CD4-positive, alpha-beta T cell treated with Interleukin-6 for 4 hours (primary cell): ENCODE data around the gene CDC42BPG.

ENCODE experiments used
- DNase-seq: peaks from one replicate; pipeline ENCODE4 v3.0.0-alpha.2; 2020; ENCODE audit warnings: mixed read lengths

CDC42BPG gene, protein sequence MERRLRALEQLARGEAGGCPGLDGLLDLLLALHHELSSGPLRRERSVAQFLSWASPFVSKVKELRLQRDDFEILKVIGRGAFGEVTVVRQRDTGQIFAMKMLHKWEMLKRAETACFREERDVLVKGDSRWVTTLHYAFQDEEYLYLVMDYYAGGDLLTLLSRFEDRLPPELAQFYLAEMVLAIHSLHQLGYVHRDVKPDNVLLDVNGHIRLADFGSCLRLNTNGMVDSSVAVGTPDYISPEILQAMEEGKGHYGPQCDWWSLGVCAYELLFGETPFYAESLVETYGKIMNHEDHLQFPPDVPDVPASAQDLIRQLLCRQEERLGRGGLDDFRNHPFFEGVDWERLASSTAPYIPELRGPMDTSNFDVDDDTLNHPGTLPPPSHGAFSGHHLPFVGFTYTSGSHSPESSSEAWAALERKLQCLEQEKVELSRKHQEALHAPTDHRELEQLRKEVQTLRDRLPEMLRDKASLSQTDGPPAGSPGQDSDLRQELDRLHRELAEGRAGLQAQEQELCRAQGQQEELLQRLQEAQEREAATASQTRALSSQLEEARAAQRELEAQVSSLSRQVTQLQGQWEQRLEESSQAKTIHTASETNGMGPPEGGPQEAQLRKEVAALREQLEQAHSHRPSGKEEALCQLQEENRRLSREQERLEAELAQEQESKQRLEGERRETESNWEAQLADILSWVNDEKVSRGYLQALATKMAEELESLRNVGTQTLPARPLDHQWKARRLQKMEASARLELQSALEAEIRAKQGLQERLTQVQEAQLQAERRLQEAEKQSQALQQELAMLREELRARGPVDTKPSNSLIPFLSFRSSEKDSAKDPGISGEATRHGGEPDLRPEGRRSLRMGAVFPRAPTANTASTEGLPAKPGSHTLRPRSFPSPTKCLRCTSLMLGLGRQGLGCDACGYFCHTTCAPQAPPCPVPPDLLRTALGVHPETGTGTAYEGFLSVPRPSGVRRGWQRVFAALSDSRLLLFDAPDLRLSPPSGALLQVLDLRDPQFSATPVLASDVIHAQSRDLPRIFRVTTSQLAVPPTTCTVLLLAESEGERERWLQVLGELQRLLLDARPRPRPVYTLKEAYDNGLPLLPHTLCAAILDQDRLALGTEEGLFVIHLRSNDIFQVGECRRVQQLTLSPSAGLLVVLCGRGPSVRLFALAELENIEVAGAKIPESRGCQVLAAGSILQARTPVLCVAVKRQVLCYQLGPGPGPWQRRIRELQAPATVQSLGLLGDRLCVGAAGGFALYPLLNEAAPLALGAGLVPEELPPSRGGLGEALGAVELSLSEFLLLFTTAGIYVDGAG (N-terminal part only)

DNA sequence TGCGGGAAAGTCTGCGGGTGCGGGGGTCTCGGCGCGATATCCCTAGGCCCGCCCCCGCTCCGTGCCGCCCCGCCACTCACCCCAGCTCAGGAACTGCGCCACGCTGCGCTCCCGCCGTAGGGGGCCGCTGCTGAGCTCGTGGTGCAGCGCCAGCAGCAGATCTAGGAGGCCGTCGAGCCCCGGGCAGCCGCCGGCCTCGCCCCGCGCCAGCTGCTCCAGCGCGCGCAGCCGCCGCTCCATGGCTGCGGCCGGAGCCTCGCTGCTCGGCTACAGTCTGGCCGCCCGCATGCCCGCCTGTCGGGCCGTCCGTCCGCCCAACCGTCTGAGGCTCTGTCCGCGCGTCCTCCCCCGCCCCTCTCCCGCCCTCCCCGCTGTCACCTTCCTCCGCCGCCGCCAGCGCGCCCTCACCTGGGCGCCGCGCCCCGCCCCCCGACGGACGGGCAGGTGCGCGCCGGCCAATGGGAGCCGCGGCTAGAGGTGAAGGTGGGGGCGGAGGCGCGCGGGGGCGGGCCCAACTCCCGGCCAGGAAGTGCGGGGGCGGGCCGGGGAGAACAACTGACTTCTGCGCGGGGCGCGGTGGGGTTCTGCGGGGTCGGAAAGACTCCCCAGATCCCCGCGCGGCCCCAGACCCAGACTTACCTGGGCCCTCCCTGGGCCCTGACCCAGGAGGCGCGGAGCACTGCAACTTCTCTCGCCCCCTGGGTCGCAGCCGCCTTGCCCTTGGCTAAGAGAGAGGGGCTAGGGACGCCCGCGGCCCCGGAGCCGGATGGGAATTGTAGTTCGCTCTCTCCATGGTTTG is at the start of gene CDC42BPG:
Gene CDC42BPG, minus strand, starts transcription at position 324 of the 799 bp plus-strand sequence. Its CDS starts 84 bp downstream, at position 240.
- peak; percentile 88 for DNase-seq

DNA sequence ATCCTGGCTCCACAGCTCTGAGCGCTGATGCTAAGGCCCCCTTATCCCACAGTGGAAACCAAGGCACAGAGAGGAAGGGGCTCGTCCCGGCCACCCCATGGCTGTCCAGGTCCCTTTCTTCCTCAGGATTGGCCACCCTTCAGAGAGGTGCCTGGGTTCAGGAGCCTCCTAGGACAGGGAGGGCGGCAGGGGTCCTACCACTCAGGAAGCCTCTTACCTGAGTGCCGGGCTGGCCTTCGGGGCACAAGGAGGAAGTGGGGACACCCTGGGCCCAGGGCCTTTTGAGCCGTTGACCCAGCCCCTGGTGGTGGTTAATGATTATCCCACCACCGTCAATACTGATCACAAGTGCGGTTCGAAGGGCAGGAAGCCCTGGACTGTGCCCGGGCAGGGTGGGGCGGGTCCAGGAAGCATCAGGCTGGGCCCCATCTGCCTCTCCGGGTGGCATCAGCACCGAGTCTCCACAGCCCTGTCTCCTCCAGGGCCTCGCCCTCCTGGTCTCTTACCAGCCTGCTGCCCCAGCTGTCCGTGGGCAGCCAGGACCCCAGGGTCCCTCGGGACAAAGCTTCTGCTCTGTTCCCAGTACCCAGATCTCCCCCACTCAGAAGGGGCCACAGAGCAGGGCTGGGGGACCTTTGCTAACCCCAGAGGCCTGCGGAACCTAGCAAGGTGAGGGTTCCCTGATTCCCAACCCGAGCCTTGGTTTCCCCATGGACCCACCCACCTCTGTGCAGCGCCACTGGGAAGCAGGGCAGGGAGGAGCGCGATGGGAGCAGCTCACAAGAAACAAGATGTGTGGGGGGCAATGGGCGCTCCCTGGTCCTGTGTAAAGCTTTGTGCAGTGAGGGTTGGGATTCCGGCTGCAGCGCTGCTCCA is 49.0 kb upstream of the CDC42BPG start:
- no peak for DNase-seq

DNA sequence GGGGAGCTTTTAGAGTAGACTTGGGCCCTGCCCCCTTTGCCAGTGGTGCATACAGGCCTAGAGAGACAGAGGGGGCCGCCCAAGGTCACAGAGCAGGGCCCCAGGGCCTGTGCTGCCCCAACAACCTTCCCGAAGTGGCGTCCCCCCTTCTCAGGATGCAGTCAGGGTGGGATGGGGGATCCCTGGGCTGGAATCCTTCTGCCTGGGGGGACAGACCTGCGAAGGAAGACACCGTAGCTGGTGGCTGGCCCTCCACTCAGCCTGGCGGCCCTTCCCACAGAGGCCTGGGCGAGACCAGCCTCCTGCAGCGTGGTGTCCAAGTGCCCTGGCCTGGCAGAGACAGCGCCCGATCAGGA is 48.4 kb upstream of the CDC42BPG start:
- no peak for DNase-seq

DNA sequence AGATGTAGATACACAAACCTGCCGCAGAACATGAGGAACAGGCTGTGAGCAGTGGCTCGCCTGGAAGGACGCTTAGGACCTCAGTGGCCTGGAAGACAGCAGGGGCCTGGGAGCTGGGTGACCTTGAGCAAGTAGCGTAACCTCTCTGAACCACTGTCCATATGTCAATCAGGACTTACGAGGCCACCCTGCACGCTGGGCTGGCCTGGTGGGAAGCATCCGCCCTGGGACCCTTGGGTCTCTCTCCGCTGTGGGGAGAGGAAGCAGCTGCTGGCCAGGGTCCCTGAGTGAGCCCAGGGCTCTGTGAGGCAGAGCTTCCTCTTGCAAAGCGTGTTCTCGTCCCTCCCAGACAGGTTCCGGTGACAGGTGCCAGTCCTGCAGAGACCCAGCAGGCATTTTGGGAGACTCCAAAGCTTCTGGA is 48.0 kb upstream of the CDC42BPG start:
- no peak for DNase-seq

DNA sequence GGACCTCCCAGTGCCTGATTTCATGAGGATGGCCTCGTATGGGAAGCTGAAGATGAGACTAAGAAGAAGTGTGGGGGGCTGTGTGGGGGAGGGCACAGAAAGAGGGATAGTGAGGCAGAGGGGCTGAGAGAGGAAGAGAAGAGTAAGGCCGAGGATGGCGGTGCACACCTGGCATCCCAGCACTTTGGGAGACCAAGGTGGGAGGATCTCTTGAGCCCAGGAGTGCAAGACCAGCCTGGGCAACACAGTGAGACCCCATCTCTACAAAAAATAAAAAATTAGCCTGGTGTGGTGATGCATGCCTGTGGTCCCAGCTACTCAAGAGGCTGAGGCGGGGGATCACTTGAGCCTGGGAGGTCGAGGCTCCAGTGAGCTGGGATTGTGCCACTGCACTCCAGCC is 47.4 kb upstream of the CDC42BPG start:
- DNase-seq: no peak

DNA sequence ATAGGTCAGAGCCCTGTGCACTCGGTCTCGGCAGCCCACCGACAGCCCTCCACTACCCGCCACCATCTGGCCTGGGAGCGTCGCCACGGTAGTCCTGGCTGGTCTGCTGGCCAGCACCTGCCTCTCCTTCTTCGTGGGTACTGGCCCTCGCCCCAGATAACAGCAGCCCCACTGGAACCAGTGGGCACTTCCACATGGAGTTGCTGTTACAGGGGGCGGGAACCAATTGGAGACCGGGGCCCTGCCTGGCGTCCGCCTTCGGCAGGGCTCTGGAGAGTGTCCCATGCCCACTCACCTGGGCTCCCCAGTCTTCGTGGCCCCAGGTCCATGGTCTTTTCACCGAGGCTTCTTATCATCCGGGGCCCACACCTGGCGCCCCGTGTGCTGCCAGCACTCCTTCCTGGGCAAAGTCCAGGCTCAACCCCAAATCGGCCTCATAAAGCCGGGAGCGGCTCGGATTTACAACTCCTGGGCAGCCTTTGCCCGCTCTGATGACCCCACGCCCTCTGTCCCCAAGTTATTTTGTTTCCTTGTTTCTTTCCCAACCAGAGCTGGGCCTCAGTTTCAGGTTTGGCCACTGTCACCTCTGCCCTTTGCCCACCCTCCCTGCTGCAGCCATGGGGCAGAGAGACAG is 46.9 kb upstream of the CDC42BPG start:
- DNase-seq: no peak

DNA sequence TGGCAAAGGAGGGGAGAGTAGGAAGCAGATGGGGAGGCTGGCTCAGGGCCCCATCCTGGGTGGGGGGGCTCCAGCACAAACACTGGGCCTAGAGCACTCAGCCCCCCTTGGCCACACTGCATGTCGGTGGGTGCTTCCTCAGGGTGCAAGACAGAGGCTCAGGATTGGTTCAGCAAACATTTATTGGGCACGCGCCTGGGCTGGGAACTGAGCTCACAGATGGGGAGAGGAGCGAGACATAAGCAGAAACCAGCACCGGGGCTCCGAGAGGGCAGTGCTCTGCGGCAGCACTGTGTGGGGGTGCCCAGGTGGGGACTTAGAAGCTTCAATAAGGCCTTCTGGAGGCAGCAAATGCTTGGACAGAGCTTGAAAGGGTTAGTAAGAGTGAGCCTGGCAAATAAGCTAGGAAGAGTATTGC is 46.1 kb upstream of the CDC42BPG start:
- no peak for DNase-seq

DNA sequence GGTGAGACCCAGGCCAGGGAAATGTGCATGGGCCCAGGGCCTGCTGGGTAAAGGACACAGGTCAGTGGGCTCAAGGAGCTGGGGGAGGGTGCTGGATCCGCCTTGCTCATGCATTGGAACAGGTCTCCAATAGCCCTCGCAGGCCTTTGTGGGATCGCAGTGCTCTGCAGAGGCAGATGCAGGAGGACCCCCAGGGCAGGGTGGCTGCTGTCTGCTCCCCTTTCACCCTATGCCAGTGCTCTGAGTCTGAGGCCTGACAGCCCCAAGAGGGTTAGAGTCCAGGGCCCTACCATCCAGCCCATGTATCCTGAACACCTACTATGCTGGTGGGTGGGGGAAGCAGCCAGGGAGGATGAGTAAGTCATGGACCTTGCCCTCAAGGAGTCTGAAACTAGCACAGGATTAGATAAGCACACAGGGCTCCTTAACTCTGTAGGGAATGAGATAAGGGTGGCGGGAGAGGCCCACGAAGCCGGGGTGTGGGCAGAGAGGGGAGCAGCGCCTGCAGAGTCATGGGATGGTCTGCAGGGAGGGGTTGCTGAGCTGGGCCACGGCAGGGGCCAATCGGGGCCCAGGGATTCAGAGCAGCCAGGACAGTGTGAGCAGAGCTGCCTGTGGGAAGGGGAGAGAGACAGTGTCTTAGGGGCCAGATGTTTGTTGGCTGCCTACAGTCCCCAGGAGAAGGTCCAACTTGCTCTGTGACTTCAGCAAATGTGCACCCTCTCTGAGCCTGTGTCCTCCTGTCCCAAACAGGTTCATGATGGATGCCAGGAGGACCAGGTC is 44.5 kb upstream of the CDC42BPG start:
- no peak for DNase-seq

DNA sequence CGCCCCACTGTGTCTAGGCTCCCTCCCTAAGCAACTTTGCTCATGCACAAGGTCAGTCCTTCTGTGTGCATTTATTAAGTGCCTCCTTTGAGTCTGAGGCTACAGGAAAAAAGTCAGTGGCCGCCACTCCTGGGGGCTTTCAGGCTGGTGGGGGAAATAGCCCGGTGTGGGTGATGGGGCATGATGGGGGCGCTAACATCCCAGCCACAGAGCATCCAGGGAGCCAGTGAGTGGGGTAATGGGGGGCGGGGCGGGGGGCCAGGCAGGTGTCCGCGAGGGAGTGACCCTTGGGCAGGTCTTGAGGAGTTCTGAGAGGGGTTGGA is 43.9 kb upstream of the CDC42BPG start:
- DNase-seq: no peak

DNA sequence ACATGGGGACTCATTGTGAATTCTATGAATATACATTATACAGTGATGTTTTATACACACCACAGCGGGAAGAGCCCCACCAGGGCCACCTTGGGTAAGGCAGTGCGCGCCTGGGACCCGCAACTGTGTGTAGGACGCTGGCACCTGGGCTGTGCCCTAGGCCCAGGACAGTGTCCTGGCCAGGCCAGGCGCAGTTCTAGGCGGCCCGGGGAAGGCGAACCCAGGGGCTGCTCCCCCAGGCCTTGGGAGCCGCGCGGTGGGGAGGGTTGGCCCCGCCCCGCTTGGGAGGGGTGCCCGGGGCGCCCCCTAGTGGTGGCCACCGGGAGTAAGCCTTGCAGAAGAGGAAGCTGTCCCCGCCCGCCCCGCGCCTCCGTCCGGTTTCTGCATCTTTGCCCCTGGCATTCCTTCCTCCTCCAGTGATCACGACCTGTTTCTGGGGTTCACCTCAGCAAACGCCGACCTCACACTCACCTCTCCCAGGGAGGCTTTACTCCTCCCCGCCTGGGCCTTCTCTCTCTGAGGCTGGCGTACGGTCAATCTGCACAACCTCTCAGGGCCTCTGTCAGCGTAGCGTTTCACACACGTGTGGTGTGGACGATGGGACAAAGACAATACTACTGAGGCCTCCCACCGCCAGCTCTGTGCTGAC is 43.4 kb upstream of the CDC42BPG start:
- DNase-seq: peak; percentile 88

DNA sequence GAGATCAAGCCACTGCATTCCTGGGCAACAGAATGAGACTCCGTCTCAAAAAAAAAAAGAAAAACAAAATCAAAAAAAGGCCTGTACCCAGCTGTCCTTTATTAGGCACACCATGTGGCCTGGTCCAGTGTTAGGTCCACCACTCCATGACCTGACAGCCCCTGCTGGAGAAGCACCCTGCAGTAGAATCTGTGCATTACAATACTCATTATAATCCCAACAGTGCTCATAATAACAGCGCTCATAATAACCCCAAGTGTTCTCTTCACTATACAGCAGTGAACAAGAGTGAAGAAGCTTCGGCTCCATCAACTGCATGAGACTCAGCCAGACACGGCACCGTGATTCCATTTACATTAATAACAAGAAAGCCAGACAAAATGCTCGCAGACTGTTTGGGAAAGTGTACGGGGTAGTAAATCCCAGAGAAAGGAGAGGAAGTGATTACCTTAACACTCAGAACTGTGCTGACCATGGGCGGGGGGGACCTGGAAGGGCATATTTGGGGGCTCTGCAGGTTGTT is 42.8 kb upstream of the CDC42BPG start:
- DNase-seq: no peak

DNA sequence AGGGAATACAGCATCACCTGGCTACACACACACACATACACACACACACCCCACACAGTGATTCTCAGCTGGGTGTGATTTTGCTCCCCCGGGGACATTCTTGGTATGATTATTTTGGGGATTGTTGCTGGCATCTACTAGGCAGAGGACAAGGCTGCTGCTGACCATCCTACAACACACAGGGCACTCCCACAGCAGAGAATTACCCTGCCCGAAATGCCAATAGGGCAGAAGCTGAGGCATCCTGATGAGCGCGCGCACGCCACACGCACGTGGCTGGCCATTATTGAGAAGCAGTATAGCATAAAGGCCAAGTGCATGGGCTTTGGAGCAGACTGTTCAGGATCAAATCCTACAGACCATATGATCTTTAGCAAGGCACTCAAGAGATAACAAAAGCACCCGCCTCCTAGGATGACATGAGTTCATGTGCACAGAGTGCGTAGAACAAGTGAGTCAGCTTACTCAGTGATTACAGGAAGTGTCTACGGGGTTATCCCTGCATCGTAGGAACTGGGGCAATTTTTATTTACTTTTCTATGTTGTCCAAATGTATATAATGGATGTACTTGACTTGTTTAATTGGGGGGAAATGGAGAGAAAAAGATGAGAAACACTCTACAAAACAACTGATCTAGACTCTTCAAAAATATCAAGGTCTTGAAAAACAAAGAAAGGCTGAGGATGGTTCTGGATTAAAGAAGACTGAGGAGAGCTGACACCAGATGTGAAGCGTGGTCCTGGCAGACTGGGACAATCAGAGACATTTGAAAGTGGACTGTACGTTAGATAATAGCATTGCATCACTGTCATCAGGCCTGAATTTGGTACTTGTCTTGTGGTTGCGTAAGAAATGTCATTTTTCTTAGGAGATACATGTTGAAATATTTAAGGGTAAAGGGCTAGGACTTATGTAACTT is 41.2 kb upstream of the CDC42BPG start:
- DNase-seq: peak; percentile 56

DNA sequence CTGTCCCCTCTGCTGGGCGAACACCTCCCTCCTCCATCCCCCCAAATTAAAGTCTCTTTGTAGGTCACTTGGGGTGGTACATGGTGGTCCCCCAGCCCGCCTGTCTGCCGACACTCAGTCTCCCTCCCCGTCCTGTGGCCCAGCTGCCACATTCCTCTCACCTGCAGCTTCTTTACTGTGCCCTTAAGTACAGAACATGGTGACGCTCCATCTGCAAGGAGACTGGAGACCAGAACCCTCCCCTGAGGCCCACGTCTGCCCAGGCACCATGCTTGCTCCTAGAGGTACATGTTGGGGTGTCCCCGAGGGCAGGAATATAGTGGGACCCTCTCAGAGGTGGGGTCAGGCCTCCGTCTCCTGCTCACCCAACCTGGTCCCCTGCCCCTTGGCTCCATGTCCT is 39.6 kb upstream of the CDC42BPG start:
- no peak for DNase-seq

DNA sequence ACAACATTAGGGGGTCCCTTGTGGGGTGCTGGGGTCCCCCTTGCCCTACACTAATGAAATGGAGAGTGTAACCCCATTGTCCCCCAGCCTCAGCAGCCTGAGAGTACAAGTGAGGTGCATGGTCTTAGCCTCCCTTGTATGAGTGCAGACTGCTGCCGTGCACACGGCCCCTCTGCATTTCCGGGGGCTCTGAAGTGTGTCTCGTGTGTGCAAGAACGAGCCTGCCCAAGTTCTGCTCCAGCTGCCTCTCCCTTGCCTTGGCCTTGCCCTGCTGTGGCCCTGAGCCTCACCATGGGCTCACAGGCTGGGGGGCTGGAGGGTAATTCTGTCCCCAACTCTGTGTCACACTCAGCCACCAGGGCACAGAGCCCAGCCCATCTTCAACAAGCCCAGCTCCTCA is 39.1 kb upstream of the CDC42BPG start:
- no peak for DNase-seq

DNA sequence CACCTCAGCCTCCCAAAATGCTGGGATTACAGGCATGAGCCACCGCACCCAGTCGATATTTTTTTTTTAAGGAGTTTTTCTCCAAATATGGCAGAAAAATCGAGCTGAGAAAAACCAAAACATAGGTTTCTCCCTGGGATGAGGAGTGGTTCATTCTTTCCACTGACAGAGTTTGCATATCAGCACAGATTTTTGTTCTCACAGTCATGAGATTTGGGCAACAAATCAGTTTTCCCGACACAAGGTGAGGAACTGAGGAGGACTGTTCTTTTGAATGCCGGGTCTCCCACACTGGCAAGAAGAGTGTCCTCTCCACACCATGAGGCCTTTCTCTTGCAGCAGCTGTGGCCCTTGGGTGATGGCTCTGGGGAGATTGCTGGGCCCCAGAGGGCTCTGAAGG is 37.8 kb upstream of the CDC42BPG start:
- DNase-seq: no peak

DNA sequence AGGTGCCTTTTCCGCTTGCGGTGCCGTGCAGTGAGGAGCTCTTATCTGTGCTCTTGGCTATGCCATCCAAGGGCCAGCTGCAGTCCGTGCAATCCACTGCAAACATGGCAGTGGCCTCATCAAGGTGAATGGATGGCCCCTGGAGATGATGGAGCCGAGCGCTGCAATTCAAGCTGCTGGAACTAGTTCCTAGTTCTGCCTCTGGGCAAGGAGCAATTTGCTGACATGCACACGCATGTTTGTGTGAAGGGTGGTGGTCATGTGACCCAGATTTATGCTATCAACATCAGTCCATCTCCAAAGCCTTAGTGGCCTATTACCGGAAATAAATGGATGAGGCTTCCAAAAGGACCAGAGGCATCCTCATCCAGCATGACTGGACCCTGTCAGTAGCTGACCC is 37.0 kb upstream of the CDC42BPG start:
- DNase-seq: no peak

DNA sequence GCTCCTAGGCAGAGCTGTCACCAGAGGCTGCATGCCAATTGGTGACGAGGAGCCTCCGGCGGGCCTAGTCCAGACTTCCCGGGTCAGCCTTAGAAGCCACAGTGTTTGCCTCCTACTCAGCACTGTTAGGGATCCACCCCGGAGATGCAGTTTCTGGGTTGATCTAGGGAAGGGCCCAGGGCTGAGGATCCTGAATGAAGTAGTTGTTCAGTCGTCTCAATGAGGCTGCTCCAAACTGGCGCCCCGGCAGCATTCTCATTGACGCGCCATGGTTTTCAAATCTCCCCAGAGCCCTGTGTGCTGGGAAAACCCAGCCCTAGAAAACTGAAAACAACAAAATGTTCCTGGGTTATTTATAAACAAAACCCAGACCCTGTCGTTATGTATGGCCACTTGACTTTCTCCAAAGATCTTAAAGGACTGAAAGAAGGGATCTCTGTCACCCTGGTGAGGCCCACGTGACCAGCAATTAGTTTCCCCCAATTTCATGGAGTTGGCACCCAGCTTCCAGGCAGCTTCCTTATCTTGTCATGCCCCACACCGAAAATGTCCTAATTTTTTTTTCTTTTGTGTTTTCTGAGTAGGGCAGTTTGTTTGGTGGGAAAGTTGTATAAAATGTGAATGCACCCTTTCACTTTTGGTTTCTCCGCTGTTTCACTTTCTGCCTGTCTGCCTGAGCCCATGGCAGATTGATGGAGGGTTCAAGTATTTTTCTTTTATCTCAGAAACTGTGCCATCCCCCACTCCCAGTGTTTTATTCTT is 36.0 kb upstream of the CDC42BPG start:
- DNase-seq: peak; percentile 44
